Vagina (tissue), 2 donors: ENCODE results near the gene ACSM3. TPM values are rescaled to one million over a fixed set of nuclear protein-coding genes. Genes with fewer than 3 reads are reported as not detected.
"Not testable (repeated sequence)": the region's sequence is repeated elsewhere in the genome, so short reads cannot be mapped to it uniquely, and the experiment has no call there.

Experiments used
- DNase-seq, 2 donors: peaks; one replicate each; pipeline ENCODE4 v3.0.0-alpha.2; 2017; ENCODE audit errors: extremely low spot score in 2 of 2
- H3K27ac ChIP-seq: fragments of 200-600 bp; sonication (generic); one replicate; pipeline ENCODE4 v1.5.1; 2019
- H3K27me3 ChIP-seq: fragments of 200-600 bp; sonication (generic); one replicate; pipeline ENCODE4 v1.5.1; 2019
- H3K36me3 ChIP-seq, 2 donors: fragments of 200-600 bp; sonication (generic); one replicate each; pipeline ENCODE4 v1.5.1; 2017 to 2019
- H3K4me1 ChIP-seq: fragments of 200-600 bp; sonication (generic); one replicate; pipeline ENCODE4 v1.5.1; 2019
- H3K4me3 ChIP-seq, 2 donors: fragments of 200-600 bp; sonication (generic); 1 replicate in 1 of 2; 2 replicates in 1 of 2; pipeline ENCODE4 v1.5.1; 2016 to 2019
- H3K9me3 ChIP-seq: fragments of 200-600 bp; sonication (generic); one replicate; pipeline ENCODE4 v1.5.1; 2019
- POLR2A ChIP-seq, 2 donors: fragments of 450-650 bp; IDR thresholded peaks; one replicate each; pipeline ENCODE4 v1.6.1; 2017; ENCODE audit warnings: antibody characterized with exemption in 2 of 2, mild to moderate bottlenecking in 2 of 2, moderate library complexity in 2 of 2
- POLR2AphosphoS5 ChIP-seq, 2 donors: sonication (generic); formaldehyde crosslinking; IDR thresholded peaks; one replicate each; pipeline ENCODE4 v1.9.0; 2017; ENCODE audit warnings: antibody characterized with exemption in 2 of 2, mild to moderate bottlenecking in 2 of 2, low read depth in 1 of 2; ENCODE audit not compliant: insufficient read depth in 1 of 2
- intact Hi-C: fragments of 100-400 bp; cut with DNase I; formaldehyde crosslinking; loops from one replicate; pipeline ENCODE4 v1.15.1; 2023
- total RNA-seq: library from RNA; depleted of rRNA; stranded (reverse); fragments of >200 nt; gene quantifications from one replicate; pipeline ENCODE4 v1.2.3, GENCODE V29; 2016
- TF ChIP-seq, protein P1 (sequence below), 3 experiments: fragments of 450-650 bp in 2 of 3; fragments of 200-600 bp in 1 of 3; sonication (generic) in 1 of 3; IDR thresholded peaks; one replicate each; pipeline ENCODE4 v1.5.1; 2017 to 2019; ENCODE audit warnings: antibody characterized with exemption in 3 of 3, mild to moderate bottlenecking in 2 of 3, moderate library complexity in 2 of 3

The ACSM3 gene, protein sequence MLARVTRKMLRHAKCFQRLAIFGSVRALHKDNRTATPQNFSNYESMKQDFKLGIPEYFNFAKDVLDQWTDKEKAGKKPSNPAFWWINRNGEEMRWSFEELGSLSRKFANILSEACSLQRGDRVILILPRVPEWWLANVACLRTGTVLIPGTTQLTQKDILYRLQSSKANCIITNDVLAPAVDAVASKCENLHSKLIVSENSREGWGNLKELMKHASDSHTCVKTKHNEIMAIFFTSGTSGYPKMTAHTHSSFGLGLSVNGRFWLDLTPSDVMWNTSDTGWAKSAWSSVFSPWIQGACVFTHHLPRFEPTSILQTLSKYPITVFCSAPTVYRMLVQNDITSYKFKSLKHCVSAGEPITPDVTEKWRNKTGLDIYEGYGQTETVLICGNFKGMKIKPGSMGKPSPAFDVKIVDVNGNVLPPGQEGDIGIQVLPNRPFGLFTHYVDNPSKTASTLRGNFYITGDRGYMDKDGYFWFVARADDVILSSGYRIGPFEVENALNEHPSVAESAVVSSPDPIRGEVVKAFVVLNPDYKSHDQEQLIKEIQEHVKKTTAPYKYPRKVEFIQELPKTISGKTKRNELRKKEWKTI
- 70.2 TPM for total RNA-seq

DNA sequence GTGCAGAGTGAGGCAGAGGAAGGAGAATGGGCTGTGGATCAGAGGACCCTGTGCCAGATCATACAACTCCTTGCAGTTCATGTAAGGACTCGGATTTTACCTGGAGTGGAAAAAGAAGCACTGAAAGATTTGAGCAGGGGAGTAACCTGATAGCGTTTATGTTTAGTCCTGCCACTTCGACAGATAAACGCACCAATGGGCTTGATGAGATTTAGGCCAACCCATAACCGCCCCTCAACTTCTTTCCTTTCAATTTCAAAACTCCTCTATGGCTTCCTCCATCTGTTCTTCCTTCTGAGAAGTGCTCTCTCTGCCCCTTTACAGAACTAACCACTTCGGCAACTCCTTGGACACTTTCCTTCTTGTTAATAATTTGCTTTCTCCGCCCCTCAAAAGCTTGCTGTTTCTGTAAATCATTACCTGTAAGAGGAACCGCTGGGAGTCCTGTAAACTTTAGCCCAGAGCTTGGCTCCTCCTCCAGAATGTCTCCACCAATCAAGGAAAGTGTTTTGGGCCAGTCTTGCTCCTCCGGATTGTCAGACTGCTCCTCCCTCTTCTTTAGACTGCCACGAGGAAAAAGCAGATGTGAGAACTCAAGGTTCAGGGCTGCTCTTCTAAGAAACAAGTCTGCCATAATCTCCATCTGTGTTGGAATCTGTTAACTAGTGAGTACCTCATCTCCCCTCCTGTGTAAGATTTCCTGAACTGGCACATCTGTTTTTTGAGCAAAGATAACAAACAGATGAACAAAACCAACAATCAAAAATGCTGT is at the start of gene ACSM3:
ACSM3 (plus strand) TSS at position 554 of the 772 bp plus-strand sequence. CDS start 6,021 bp downstream, outside the sequence.
- DNase-seq = no peak
- Histone ChIP-seq H3K4me3 (peak within 1 kb of the TSS; percentile 40), H3K4me1 (peaks cover 7% of the 10 kb centered on the region), H3K27me3 (no peaks in the 10 kb centered on the region), H3K36me3 (no peaks in the 10 kb centered on the region), H3K27ac (peak within 1 kb of the TSS; percentile 69), H3K9me3 (no peaks in the 10 kb centered on the region)
- intact Hi-C loops = no loop called here
- TF ChIP-seq POLR2AphosphoS5 (IDR thresholded peaks at IDR 0.05; ENCODE audit: insufficient read depth in 1 of 2, low read depth in 1 of 2) (peak in 1 of 2 donors; percentile 79), POLR2A (IDR thresholded peaks at IDR 0.05) (no peak)
- TF ChIP-seq, protein P1, sequence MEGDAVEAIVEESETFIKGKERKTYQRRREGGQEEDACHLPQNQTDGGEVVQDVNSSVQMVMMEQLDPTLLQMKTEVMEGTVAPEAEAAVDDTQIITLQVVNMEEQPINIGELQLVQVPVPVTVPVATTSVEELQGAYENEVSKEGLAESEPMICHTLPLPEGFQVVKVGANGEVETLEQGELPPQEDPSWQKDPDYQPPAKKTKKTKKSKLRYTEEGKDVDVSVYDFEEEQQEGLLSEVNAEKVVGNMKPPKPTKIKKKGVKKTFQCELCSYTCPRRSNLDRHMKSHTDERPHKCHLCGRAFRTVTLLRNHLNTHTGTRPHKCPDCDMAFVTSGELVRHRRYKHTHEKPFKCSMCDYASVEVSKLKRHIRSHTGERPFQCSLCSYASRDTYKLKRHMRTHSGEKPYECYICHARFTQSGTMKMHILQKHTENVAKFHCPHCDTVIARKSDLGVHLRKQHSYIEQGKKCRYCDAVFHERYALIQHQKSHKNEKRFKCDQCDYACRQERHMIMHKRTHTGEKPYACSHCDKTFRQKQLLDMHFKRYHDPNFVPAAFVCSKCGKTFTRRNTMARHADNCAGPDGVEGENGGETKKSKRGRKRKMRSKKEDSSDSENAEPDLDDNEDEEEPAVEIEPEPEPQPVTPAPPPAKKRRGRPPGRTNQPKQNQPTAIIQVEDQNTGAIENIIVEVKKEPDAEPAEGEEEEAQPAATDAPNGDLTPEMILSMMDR (IDR thresholded peaks at IDR 0.05) = no peak

DNA sequence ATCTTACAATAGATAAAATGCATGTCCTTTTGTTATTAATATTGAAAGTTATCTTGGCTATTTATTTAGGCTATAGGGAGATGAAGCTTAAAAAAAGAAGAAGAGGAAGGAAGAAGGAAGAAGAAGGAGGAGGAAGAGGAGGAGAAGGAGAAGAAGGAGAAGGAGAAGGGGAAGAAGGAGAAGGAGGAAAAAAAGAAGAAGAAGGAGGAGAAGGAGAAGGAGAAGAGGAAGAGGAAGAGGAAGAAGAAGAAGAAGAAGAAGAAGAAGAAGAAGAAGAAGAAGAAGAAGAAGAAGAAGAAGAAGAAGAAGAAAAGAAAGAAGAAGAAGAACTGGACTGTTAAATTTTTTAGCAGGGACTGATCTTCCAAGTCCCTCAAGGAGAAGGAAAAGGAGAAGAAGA is 46.1 kb upstream of the ACSM3 start:
- H3K36me3 ChIP-seq, DNase-seq, H3K27ac ChIP-seq, H3K9me3 ChIP-seq, H3K4me1 ChIP-seq, H3K4me3 ChIP-seq, H3K27me3 ChIP-seq, intact Hi-C loops: not testable (repeated sequence)

DNA sequence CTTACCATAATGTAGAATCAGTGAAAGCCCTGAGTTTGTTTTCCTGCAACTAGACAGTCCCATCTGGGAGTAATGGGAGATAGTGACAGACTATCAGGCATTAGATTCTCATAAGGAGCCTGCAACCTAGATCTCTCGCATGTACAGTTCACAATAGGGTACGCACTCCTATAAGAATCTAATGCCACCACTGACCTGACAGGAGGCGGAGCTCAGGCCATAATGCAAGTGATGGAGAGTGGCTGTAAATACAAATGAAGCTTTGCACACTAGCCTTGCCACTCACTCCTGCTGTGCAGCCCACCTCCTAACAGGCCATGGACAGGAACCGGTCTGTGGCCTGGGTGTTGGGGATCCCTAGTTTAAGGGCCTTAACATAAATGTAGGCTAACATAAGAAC is 43.6 kb upstream of the ACSM3 start:
- no peak for TF ChIP-seq POLR2A (IDR thresholded peaks at IDR 0.05)
- TF ChIP-seq, protein P1 (IDR thresholded peaks at IDR 0.05) = no peak
- TF ChIP-seq POLR2AphosphoS5 (IDR thresholded peaks at IDR 0.05; ENCODE audit: insufficient read depth in 1 of 2, low read depth in 1 of 2) = no peak
- Histone ChIP-seq H3K4me1 (no peaks in the 10 kb centered on the region), H3K4me3 (no peak overlapping the region), H3K27me3 (no peaks in the 10 kb centered on the region), H3K9me3 (no peaks in the 10 kb centered on the region), H3K27ac (no peak overlapping the region), H3K36me3 (no peaks in the 10 kb centered on the region)
- no peak for DNase-seq
- intact Hi-C loops = no loop called here

DNA sequence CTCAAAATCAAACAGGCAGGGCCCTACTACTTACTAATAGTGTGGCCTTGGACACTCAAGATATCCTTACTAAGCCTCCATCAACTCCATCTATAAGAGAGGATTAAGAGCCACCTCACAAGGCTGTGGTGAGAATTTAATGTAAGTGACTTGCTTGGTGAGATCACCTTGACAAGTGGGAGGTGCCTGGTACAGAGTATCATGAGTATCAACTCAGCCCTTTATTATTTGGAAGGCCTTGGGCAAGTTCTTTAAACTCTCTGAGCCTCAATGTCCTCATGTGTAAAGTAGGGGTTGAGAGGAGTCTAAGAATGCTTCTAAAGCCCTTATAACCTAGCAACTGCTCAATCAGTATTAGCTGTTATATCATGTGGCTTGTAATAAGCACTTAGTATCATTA is 37.2 kb upstream of the ACSM3 start:
- no peak for DNase-seq
- Histone ChIP-seq H3K27ac (no peak overlapping the region), H3K4me1 (no peaks in the 10 kb centered on the region), H3K36me3 (no peaks in the 10 kb centered on the region), H3K9me3 (no peaks in the 10 kb centered on the region), H3K27me3 (no peaks in the 10 kb centered on the region), H3K4me3 (no peak overlapping the region)
- TF ChIP-seq POLR2AphosphoS5 (IDR thresholded peaks at IDR 0.05; ENCODE audit: insufficient read depth in 1 of 2, low read depth in 1 of 2) (no peak), POLR2A (IDR thresholded peaks at IDR 0.05) (no peak)
- TF ChIP-seq, protein P1 (IDR thresholded peaks at IDR 0.05) = no peak
- intact Hi-C loops = no loop called here

DNA sequence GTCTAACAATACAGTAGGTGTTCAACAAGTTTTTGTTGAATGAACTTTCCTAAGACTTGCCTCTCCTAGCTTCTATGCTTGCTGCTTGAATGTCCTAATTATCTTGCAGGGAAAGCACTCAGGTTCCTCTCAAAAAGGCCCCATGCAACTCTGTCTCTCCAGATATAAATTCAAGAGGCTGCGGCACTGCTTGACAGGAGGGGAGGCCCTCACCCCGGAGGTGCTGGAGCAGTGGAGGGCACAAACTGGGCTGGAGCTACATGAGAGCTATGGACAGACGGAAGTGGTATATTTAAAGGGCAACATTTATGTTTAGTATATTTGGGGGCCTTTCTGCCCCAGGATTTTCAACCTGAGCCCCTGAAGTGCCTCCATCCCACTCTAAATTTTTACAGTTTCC is 36.6 kb upstream of the ACSM3 start:
- no peaks in the 10 kb centered on the region for H3K27me3 ChIP-seq
- no peak for DNase-seq
- H3K36me3 ChIP-seq = no peaks in the 10 kb centered on the region
- intact Hi-C loops = no loop called here
- H3K27ac ChIP-seq = no peak overlapping the region
- TF ChIP-seq POLR2A (IDR thresholded peaks at IDR 0.05) = no peak
- no peak for TF ChIP-seq POLR2AphosphoS5 (IDR thresholded peaks at IDR 0.05; ENCODE audit: insufficient read depth in 1 of 2, low read depth in 1 of 2)
- TF ChIP-seq, protein P1 (IDR thresholded peaks at IDR 0.05) = no peak
- no peak overlapping the region for H3K4me3 ChIP-seq
- H3K9me3 ChIP-seq = no peaks in the 10 kb centered on the region
- no peaks in the 10 kb centered on the region for H3K4me1 ChIP-seq
